Left lung (tissue), 10 donors: ENCODE results near the gene RALGAPB. TPM values are rescaled to one million over a fixed set of nuclear protein-coding genes. Genes with fewer than 3 reads are reported as not detected.

ENCODE experiments used
- ATAC-seq: fragments of 200-7000 bp; cut with Tn5 transposase; one replicate; pipeline ENCODE4 v1.9.1; 2020; ENCODE audit warnings: moderate library complexity
- DNase-seq, 4 donors: peaks; one replicate each; pipeline ENCODE4 v3.0.0-alpha.2; 2013 to 2020
- H3K27ac ChIP-seq, 2 donors: fragments of 200-600 bp; sonication (generic) in 1 of 2; one replicate each; pipeline versions ENCODE4 v1.5.0 to v1.8.0; 2020 to 2021
- H3K27me3 ChIP-seq, 2 donors: fragments of 200-600 bp; sonication (generic) in 1 of 2; one replicate each; pipeline versions ENCODE4 v1.5.0 to v1.8.0; 2020 to 2021
- H3K36me3 ChIP-seq, 2 donors: fragments of 200-600 bp; sonication (generic) in 1 of 2; one replicate each; pipeline versions ENCODE4 v1.5.0 to v1.8.0; 2020 to 2021
- H3K4me1 ChIP-seq, 2 donors: fragments of 200-600 bp; one replicate each; pipeline ENCODE4 v1.8.0; 2021
- H3K4me3 ChIP-seq, 2 donors: fragments of 200-600 bp; sonication (generic) in 1 of 2; one replicate each; pipeline versions ENCODE4 v1.5.0 to v1.8.0; 2020 to 2021; ENCODE audit warnings: mild to moderate bottlenecking in 1 of 2
- H3K9me3 ChIP-seq, 2 donors: fragments of 200-600 bp; sonication (generic) in 1 of 2; one replicate each; pipeline versions ENCODE4 v1.5.0 to v1.8.0; 2020 to 2021
- CTCF ChIP-seq, 2 donors: fragments of 200-600 bp; sonication (generic) in 1 of 2; IDR thresholded peaks; one replicate each; pipeline versions ENCODE4 v1.5.0 to v1.8.0; 2021; ENCODE audit warnings: antibody characterized with exemption in 2 of 2
- intact Hi-C, 2 donors: fragments of 100-400 bp; cut with DNase I; formaldehyde crosslinking; loops; one replicate each; pipeline versions ENCODE4 v1.11.2 to v1.14.2; 2022
- polyA plus RNA-seq, 6 donors: library from polyadenylated mRNA; unstranded; fragments of 120-200 nt; gene quantifications; one replicate each; pipeline ENCODE4 v1.2.1, GENCODE V29; 2013; ENCODE audit not compliant: insufficient read length in 6 of 6
- total RNA-seq, 2 donors: library from RNA; stranded (reverse); fragmentation: NEBNext Ultra II Directional; extraction: Animal tissue kit (Norgen Biotek cat#: 25700); gene quantifications; one replicate each; pipeline ENCODE4 v1.2.1, GENCODE V29; 2021
- donor health status: DM: no; HTN: yes; CAD: no.
- donor health status: DM: no; HTN: no; CAD: no.

Gene RALGAPB
- total and polyA plus RNA-seq, 8 donors, result 29.6 to 38.4 (median 35.8) TPM

DNA sequence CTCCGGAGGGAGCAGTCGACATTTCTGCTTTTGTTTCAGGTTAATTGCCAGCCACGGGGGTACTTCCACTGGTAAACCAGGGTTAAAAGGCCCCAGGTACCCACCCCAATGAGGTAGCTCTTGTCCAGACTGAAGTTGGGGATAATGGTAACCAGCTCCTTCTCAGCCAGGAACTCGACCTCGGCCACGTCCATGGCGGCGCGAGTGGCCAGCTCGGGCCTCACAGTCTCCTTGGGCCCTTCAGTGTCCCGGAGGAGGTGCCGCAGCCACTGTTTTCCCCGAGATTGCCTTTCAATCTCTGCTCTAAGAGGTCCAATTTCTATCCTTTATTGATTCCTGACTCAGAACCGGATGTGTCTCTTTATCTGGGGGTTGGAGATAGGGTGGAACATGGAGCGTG is 142.6 kb downstream of the RALGAPB start:
- no peak for ATAC-seq
- Histone ChIP-seq H3K4me1 (no peaks in the 10 kb centered on the region), H3K27ac (no peak overlapping the region), H3K4me3 (no peak overlapping the region), H3K9me3 (no peaks in the 10 kb centered on the region), H3K27me3 (peaks cover 0 to 54% of the 10 kb centered on the region in 2 donors), H3K36me3 (no peaks in the 10 kb centered on the region)
- DNase-seq, result no peak
- TF ChIP-seq CTCF (IDR thresholded peaks at IDR 0.05), result no peak
- intact Hi-C loops, result no loop called here

DNA sequence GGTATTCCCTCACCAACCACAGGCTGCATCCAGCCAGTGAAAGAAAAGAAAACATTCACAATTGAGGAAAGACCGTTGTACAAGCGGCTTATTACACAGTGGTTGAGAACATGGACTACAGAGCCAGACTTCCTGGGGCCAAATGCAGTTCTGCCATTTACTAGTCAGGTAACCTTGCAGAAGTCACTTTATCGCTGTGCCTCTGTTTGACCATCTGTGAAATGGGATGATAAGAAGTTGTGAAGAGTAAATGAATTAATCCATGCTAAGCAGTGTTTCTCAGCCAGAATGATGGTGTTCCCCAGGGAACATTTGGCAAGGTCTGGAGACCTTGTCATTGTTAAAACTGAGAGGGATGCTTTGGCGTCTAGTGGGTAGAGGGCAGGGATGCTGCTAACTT is 143.8 kb downstream of the RALGAPB start:
- Histone ChIP-seq H3K36me3 (no peaks in the 10 kb centered on the region), H3K4me1 (no peaks in the 10 kb centered on the region), H3K27ac (no peak overlapping the region), H3K4me3 (no peak overlapping the region), H3K9me3 (no peaks in the 10 kb centered on the region), H3K27me3 (peaks cover 0 to 61% of the 10 kb centered on the region in 2 donors)
- DNase-seq, result no peak
- intact Hi-C loops, result no loop called here
- no peak for TF ChIP-seq CTCF (IDR thresholded peaks at IDR 0.05)
- ATAC-seq, result no peak

DNA sequence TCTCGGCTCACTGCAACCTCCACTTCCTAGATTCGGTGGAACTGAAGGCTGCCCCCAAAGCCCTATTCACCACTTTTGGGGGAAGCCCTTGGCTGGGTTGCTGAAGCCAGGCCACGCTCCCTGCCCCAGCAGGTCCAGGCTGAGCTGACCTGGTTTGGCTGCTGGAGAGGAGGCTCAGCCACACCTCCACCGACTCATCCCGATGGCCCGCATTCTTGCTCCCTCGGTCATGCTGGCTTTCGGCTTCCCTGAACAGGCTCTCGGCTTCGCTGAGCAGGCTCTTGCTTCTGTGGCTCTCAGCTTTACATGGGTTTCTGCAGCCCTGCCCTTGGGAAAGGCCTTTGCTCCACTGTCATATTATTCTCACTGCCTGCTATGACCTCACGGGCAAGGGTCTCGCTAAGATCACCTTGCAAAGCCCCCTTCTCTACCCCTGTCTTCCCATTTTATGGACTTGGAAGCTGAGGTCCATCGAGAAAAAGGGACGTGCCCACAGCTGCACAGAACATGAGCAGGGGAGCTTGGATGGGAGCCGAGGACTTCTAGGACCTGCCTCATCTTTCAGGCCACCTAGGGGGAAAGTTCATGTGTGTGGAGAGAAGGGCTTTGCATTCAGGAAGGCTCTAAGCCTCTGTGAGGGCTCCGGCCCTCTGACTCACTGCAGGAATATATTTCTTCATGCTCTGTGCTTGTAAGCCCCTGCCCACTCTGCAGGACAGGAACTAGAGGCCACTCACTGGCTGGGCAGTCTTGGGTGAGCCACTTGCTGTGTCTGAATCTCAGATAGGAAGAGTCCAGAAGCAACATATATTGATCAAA is 144.6 kb downstream of the RALGAPB start:
- TF ChIP-seq CTCF (IDR thresholded peaks at IDR 0.05), result no peak
- no peaks in the 10 kb centered on the region for H3K4me1 ChIP-seq
- no peaks in the 10 kb centered on the region for H3K36me3 ChIP-seq
- intact Hi-C loops, result no loop called here
- no peak overlapping the region for H3K4me3 ChIP-seq
- ATAC-seq, result no peak
- no peaks in the 10 kb centered on the region for H3K9me3 ChIP-seq
- H3K27ac ChIP-seq, result no peak overlapping the region
- no peak for DNase-seq
- H3K27me3 ChIP-seq, result peaks cover 0 to 61% of the 10 kb centered on the region in 2 donors

- Histone ChIP-seq H3K27me3 (peaks cover 0 to 60% of the 10 kb centered on the region in 2 donors), H3K4me3 (no peak overlapping the region), H3K36me3 (no peaks in the 10 kb centered on the region), H3K4me1 (no peaks in the 10 kb centered on the region), H3K9me3 (no peaks in the 10 kb centered on the region), H3K27ac (no peak overlapping the region)
- no peak for ATAC-seq
- no peak for TF ChIP-seq CTCF (IDR thresholded peaks at IDR 0.05)
- intact Hi-C loops, result no loop called here
- no peak for DNase-seq
These were observed 145.2 kb downstream of the RALGAPB start for GRCh38 chr20:38617830-38618196.

DNA sequence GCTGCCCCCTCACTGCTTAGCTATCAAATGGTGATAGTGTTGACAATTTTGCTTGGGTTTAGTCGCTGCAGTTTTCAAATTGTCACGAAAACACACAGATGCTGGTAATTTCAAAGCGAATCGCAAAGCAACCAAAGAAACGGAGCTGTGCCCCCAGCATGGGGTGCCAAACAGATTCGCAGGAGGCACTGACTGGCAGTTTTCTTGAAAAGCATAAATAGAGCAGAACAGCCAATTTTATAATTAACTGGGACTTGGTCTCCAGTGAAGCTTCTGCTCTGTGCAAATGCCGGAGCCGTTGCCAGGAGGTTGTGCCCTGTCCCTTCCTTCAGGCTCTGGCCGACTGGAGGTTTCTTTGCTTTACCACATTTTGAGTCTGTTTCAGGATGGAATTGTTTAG is 147.8 kb downstream of the RALGAPB start:
- intact Hi-C loops, result no loop called here
- no peak for DNase-seq
- Histone ChIP-seq H3K27me3 (peaks cover 0 to 55% of the 10 kb centered on the region in 2 donors), H3K4me1 (no peaks in the 10 kb centered on the region), H3K36me3 (no peaks in the 10 kb centered on the region), H3K4me3 (no peak overlapping the region), H3K27ac (no peak overlapping the region), H3K9me3 (no peaks in the 10 kb centered on the region)
- no peak for ATAC-seq
- TF ChIP-seq CTCF (IDR thresholded peaks at IDR 0.05), result no peak
